ENCODE data around the gene BTF3L4.

DNA sequence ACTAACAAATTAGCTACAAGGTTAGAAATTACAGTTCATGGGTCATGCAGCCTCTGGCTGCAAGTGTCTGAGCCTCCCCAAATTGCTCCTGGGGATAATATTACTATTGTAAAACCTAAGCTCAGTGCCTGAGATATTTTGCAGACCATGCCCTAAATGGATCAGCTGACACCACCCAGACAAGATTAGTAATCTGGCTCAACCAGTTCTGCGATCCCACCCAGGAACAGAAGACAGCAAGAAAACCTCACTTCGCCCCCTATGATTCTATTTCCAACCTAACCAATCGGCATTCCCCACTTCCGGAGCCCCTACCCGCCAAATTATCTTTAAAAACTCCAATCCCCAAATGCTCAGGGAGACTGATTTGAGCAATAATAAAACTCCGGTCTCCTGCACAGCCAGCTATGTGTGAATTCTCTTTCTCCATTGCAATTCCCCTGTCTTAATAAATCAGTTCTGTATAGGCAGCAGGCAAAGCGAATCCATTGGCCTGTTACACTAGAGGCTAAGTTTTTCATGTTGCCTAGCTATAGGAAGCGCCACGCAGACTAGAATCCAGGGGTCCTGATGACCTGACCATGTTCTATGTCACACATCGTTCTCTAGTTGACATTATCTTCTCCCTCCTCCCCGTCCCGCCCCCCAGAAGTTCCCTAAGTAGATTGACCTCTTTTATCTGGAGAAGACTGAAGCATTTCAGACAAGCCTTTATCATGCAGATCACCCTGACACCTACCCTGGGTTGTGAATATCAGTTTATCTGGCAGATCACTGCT, 63.4 kb downstream of the BTF3L4 start:
- TF ChIP-seq, protein P1, sequence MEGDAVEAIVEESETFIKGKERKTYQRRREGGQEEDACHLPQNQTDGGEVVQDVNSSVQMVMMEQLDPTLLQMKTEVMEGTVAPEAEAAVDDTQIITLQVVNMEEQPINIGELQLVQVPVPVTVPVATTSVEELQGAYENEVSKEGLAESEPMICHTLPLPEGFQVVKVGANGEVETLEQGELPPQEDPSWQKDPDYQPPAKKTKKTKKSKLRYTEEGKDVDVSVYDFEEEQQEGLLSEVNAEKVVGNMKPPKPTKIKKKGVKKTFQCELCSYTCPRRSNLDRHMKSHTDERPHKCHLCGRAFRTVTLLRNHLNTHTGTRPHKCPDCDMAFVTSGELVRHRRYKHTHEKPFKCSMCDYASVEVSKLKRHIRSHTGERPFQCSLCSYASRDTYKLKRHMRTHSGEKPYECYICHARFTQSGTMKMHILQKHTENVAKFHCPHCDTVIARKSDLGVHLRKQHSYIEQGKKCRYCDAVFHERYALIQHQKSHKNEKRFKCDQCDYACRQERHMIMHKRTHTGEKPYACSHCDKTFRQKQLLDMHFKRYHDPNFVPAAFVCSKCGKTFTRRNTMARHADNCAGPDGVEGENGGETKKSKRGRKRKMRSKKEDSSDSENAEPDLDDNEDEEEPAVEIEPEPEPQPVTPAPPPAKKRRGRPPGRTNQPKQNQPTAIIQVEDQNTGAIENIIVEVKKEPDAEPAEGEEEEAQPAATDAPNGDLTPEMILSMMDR (IDR thresholded peaks at IDR 0.05), result no peak
- TF ChIP-seq POLR2A (IDR thresholded peaks at IDR 0.05), result no peak
